GM23338 (cell line): ENCODE results near the gene EMILIN2. TPM values are rescaled to one million over a fixed set of nuclear protein-coding genes. Genes with fewer than 3 reads are reported as not detected.

ENCODE experiments used
- ATAC-seq: fragments of 200-7000 bp; cut with Tn5 transposase; 3 replicates; pipeline ENCODE4 v1.9.1; 2020
- DNase-seq: peaks from one replicate; pipeline ENCODE4 v3.0.0-alpha.2; 2015; ENCODE audit warnings: low spot score
- H2AFZ ChIP-seq: fragments of 200-600 bp; sonication (generic); 2 replicates; pipeline ENCODE4 v1.8.0; 2016; ENCODE audit warnings: antibody characterized with exemption, mild to moderate bottlenecking, moderate library complexity
- H3F3A ChIP-seq: fragments of 200-600 bp; sonication (generic); replicated peaks from 2 replicates; pipeline ENCODE4 v1.8.0; 2017; ENCODE audit warnings: antibody characterized with exemption, mixed run types, low read depth
- H3K27ac ChIP-seq: fragments of 200-600 bp; sonication (generic); 2 replicates; pipeline ENCODE4 v1.6.1; 2016; ENCODE audit warnings: low read depth
- H3K27me3 ChIP-seq: fragments of 200-600 bp; sonication (generic); 2 replicates; pipeline ENCODE4 v1.8.0; 2016; ENCODE audit warnings: mild to moderate bottlenecking, mixed run types, moderate library complexity; ENCODE audit not compliant: insufficient read depth
- H3K36me3 ChIP-seq: fragments of 200-600 bp; sonication (generic); 2 replicates; pipeline ENCODE4 v1.8.0; 2016; ENCODE audit warnings: mild to moderate bottlenecking; ENCODE audit not compliant: insufficient read depth
- H3K4me1 ChIP-seq: fragments of 200-600 bp; sonication (generic); 2 replicates; pipeline ENCODE4 v1.8.0; 2016; ENCODE audit warnings: mild to moderate bottlenecking, moderate library complexity; ENCODE audit not compliant: insufficient read depth
- H3K4me2 ChIP-seq: fragments of 200-600 bp; sonication (generic); 2 replicates; pipeline ENCODE4 v1.7.1; 2017; ENCODE audit warnings: mixed run types
- H3K4me3 ChIP-seq: fragments of 200-600 bp; sonication (generic); 2 replicates; pipeline ENCODE4 v1.6.1; 2016; ENCODE audit warnings: mixed run types
- H3K79me2 ChIP-seq: fragments of 200-600 bp; sonication (generic); replicated peaks from 2 replicates; pipeline ENCODE4 v1.8.0; 2017; ENCODE audit warnings: mild to moderate bottlenecking; ENCODE audit not compliant: insufficient read depth
- H3K9me2 ChIP-seq: fragments of 200-600 bp; sonication (generic); 2 replicates; pipeline ENCODE4 v1.8.0; 2017; ENCODE audit not compliant: insufficient read depth
- H4K20me1 ChIP-seq: fragments of 200-600 bp; sonication (generic); replicated peaks from 2 replicates; pipeline ENCODE4 v1.8.0; 2017; ENCODE audit warnings: mild to moderate bottlenecking; ENCODE audit not compliant: insufficient read depth
- H3K27ac Mint-ChIP-seq: 2 replicates; pipeline ENCODE4 v1.8.0; 2020; ENCODE audit warnings: inconsistent platforms, mild to moderate bottlenecking, moderate library complexity, mixed read lengths
- H3K27me3 Mint-ChIP-seq: 3 replicates; pipeline ENCODE4 v1.8.0; 2022; ENCODE audit warnings: low read depth, mild to moderate bottlenecking, moderate library complexity, mixed read lengths, inconsistent platforms; ENCODE audit not compliant: insufficient read depth, poor library complexity
- H3K36me3 Mint-ChIP-seq: 3 replicates; pipeline ENCODE4 v1.8.0; 2021; ENCODE audit warnings: low read depth, mild to moderate bottlenecking, inconsistent platforms, moderate library complexity, mixed read lengths
- H3K4me1 Mint-ChIP-seq: 3 replicates; pipeline ENCODE4 v1.8.0; 2020; ENCODE audit warnings: mild to moderate bottlenecking, inconsistent platforms, mixed read lengths
- H3K4me3 Mint-ChIP-seq: 3 replicates; pipeline ENCODE4 v1.8.0; 2021; ENCODE audit warnings: moderate library complexity, mild to moderate bottlenecking, inconsistent platforms, mixed read lengths
- H3K9me3 Mint-ChIP-seq: 3 replicates; pipeline ENCODE4 v1.8.0; 2020; ENCODE audit warnings: moderate library complexity, mild to moderate bottlenecking, inconsistent platforms, mixed read lengths
- CREB1 ChIP-seq: fragments of 250-450 bp; sonication (Bioruptor Pico); IDR thresholded peaks from 2 replicates; pipeline ENCODE4 v1.5.0; 2020; ENCODE audit warnings: low read depth, mild to moderate bottlenecking, moderate library complexity
- CTCF ChIP-seq, 2 experiments: fragments of 200-600 bp in 1 of 2; sonication (generic) in 1 of 2; conservative IDR thresholded peaks; 2 replicates each; pipeline versions ENCODE4 v1.5.1 to v1.6.1; 2016 to 2017; ENCODE audit warnings: antibody characterized with exemption in 2 of 2, low read depth in 2 of 2, mild to moderate bottlenecking in 2 of 2, moderate library complexity in 1 of 2
- ETS1 ChIP-seq: IDR thresholded peaks from 2 replicates; pipeline ENCODE4 v1.6.1; 2016; ENCODE audit warnings: antibody characterized with exemption
- EZH2 ChIP-seq: fragments of 200-600 bp; sonication (generic); IDR thresholded peaks from one replicate; pipeline ENCODE4 v1.8.0; 2017; ENCODE audit warnings: antibody characterized with exemption, mild to moderate bottlenecking, low read depth; ENCODE audit not compliant: unreplicated experiment
- EZH2phosphoT487 ChIP-seq: fragments of 200-600 bp; sonication (generic); IDR thresholded peaks from one replicate; pipeline ENCODE4 v1.8.1; 2018; ENCODE audit warnings: antibody characterized with exemption; ENCODE audit not compliant: unreplicated experiment
- JUNB ChIP-seq: IDR thresholded peaks from one replicate; pipeline ENCODE4 v1.6.1; 2016; ENCODE audit warnings: antibody characterized with exemption; ENCODE audit not compliant: unreplicated experiment
- NANOG ChIP-seq: IDR thresholded peaks from 2 replicates; pipeline ENCODE4 v1.6.1; 2016; ENCODE audit warnings: antibody characterized with exemption, borderline replicate concordance
- POLR2AphosphoS5 ChIP-seq: IDR thresholded peaks from 2 replicates; pipeline ENCODE4 v1.6.1; 2016; ENCODE audit warnings: antibody characterized with exemption, low read depth
- REST ChIP-seq: IDR thresholded peaks from one replicate; pipeline ENCODE4 v1.6.1; 2018; ENCODE audit warnings: antibody characterized with exemption; ENCODE audit not compliant: unreplicated experiment
- STAT1 ChIP-seq: IDR thresholded peaks from one replicate; pipeline ENCODE4 v1.6.1; 2016; ENCODE audit warnings: antibody characterized with exemption; ENCODE audit not compliant: unreplicated experiment
- ZNF114 ChIP-seq: fragments of 250-450 bp; sonication (Bioruptor Pico); IDR thresholded peaks from 2 replicates; pipeline ENCODE4 v1.5.0; 2020; ENCODE audit warnings: mild to moderate bottlenecking, moderate library complexity
- ZNF331 ChIP-seq: fragments of 250-450 bp; sonication (Bioruptor Pico); IDR thresholded peaks from 2 replicates; pipeline ENCODE4 v1.5.0; 2020; ENCODE audit warnings: low read depth, mild to moderate bottlenecking, moderate library complexity
- ZNF462 ChIP-seq: fragments of 250-450 bp; sonication (Bioruptor Pico); IDR thresholded peaks from 2 replicates; pipeline ENCODE4 v1.5.0; 2020; ENCODE audit warnings: mild to moderate bottlenecking, moderate library complexity
- polyA plus RNA-seq: library from polyadenylated mRNA; unstranded; fragments of >200 nt; fragmentation: Nextera tagmentation; extraction: Ambion mirVana; gene quantifications from 2 replicates; pipeline ENCODE4 v1.2.1, GENCODE V29; 2016
- total RNA-seq: library from RNA; depleted of rRNA; stranded (reverse); fragments of >200 nt; shearing (Covaris generic); gene quantifications from 2 replicates; pipeline ENCODE4 v1.2.3, GENCODE V29; 2014

Gene EMILIN2
- total and polyA plus RNA-seq, 2 experiments from 2014 or later: 3.0 to 11.6 TPM

- H3K27ac ChIP-seq: no peak overlapping the region
- no peak for ATAC-seq
Measured at GRCh38 chr18:2960983-2961696, 114.3 kb downstream of the EMILIN2 start.

More at GRCh38 chr18:2960983-2961696, 114.3 kb downstream of the EMILIN2 start:
- Histone ChIP-seq H3K4me3 (no peak overlapping the region), H4K20me1 (no peaks in the 10 kb centered on the region), H3F3A (no peaks in the 10 kb centered on the region), H3K4me1 (no peaks in the 10 kb centered on the region), H2AFZ (no peak overlapping the region), H3K4me2 (no peak overlapping the region), H3K36me3 (no peaks in the 10 kb centered on the region), H3K27me3 (no peaks in the 10 kb centered on the region), H3K9me2 (no peaks in the 10 kb centered on the region), H3K79me2 (peaks cover 9% of the 10 kb centered on the region)
- peaks cover 3% of the 10 kb centered on the region; the same call in 2 of the 3 replicates for H3K36me3 Mint-ChIP-seq
- no peaks in the 10 kb centered on the region for H3K27me3 Mint-ChIP-seq
- DNase-seq: no peak
- no peak for TF ChIP-seq ZNF462 (CRISPR knock-in tag)
- TF ChIP-seq STAT1: no peak
- TF ChIP-seq ZNF114 (CRISPR knock-in tag): no peak
- no peak for TF ChIP-seq CTCF (conservative IDR thresholded peaks at IDR 0.05; ENCODE audit: low read depth in 2 of 2)
- no peak for TF ChIP-seq CREB1 (CRISPR knock-in tag)
- no peak for TF ChIP-seq ETS1
- no peak for TF ChIP-seq NANOG
- TF ChIP-seq POLR2AphosphoS5: no peak
- TF ChIP-seq JUNB: no peak
- no peak for TF ChIP-seq EZH2
- no peak for TF ChIP-seq ZNF331 (CRISPR knock-in tag)
- TF ChIP-seq REST: no peak
- TF ChIP-seq EZH2phosphoT487: no peak
- H3K27ac Mint-ChIP-seq: no peak overlapping the region
- H3K4me3 Mint-ChIP-seq: no peak overlapping the region
- no peaks in the 10 kb centered on the region for H3K9me3 Mint-ChIP-seq
- peaks cover 8% of the 10 kb centered on the region; the same call in 2 of the 3 replicates for H3K4me1 Mint-ChIP-seq
